NCI-H345 (cell line): ENCODE data around the gene VSIR.

ENCODE experiments used
- DNase-seq: peaks from one replicate; lab custom pipeline; 2025; lab: John Stamatoyannopoulos, UW

The VSIR gene

DNA sequence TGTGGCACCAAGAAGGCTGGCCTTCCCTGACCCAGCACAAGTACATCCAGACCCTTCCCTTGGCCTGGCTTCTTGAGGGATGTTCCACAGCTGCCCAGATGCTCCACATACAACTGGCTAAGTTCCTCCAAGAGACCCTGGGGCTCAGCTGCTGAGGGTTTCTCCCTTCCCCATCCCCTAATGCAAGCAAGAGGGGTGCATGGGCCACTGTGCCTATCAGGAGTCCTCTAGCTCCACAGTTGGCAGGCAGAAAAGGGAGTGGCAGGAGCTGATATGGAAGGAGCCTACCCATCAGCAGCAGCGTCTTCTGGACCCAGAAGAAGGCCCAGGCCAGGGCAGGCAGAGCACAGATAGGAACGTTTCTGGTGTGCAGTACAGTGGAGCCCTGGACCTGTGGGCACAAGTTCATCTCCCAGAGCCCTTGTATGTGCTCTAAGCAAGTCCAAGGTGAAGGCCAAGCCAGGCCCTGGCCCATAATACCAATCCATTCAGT is 26.2 kb downstream of the VSIR start:
- DNase-seq, result no peak

- DNase-seq, result no peak
Measured at GRCh38 chr10:71746344-71747037, 26.8 kb downstream of the VSIR start.

- no peak for DNase-seq
Measured at GRCh38 chr10:71745664-71746250, 27.6 kb downstream of the VSIR start.

- no peak for DNase-seq
Measured at GRCh38 chr10:71744897-71745663, 28.2 kb downstream of the VSIR start.

DNA sequence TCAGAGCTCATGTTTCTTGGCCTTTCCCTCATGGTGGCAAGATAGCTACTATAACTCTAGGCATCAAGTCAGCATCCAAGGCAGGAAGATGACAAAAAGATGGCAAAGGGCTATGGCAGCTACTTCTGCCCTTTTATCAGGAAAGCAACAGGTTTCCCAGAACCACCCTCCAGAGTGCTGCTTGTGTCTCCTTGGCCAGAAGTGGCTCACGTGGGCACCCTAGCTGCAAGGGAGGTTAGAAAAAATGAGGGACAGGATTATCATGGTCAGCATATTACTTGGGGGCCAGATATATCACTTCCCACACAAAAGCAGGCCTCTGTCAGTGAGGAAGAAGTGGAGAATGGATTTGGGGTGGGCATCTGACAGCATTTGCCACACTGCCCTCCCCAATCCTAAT is 29.5 kb downstream of the VSIR start:
- no peak for DNase-seq

GRCh38 chr10:71743089-71743838 is 30.1 kb downstream of the VSIR start:
- DNase-seq, result no peak

- DNase-seq, result no peak
Measured at GRCh38 chr10:71742301-71743088, 30.8 kb downstream of the VSIR start.

- no peak for DNase-seq
Measured at GRCh38 chr10:71741671-71742070, 31.6 kb downstream of the VSIR start.

DNA sequence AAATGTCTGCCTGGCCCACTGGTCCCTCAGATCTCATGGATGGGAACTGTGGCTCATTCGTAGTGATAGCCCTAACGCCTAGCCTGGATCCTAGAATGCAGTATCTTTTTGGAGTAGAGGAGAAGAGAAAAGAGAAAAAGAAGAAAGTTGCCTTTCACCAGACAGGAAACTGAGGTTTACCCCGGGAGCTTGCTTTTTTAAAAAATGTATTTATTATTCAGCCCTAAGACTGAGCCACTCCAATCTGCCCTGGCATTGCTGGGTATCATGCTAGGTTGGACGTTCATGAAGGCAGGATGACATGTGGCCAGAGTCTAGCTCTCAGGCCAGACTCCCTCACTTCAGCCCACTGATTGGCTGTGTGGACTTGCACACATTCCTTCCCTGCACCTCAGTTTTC is 32.3 kb downstream of the VSIR start:
- no peak for DNase-seq

GRCh38 chr10:71740069-71740653 is 33.2 kb downstream of the VSIR start:
- DNase-seq, result no peak

- no peak for DNase-seq
Measured at GRCh38 chr10:71739358-71739900, 33.9 kb downstream of the VSIR start.

DNA sequence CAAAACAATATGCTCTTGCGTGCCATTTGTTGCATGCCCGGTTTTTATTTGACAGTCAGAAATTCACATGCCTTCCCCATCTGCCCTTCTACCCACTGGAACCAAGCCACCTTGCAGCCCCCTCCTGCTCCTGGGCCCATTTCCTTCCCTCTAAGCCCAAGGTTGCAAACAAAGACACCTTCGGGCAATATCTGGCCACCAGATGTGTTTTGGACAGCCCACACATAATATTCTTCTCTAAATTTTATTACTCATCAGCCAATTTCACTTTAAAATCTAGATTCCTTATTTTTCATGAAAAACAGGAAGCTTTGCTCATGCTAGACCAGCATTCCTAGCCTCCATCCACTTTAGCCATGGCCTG is 35.5 kb downstream of the VSIR start:
- DNase-seq, result no peak

- peak; percentile 1 for DNase-seq
Measured at GRCh38 chr10:71737001-71737833, 36.1 kb downstream of the VSIR start.

- no peak for DNase-seq
Measured at GRCh38 chr10:71736570-71736952, 36.8 kb downstream of the VSIR start.

- no peak for DNase-seq
Measured at GRCh38 chr10:71735709-71736569, 37.4 kb downstream of the VSIR start.

DNA sequence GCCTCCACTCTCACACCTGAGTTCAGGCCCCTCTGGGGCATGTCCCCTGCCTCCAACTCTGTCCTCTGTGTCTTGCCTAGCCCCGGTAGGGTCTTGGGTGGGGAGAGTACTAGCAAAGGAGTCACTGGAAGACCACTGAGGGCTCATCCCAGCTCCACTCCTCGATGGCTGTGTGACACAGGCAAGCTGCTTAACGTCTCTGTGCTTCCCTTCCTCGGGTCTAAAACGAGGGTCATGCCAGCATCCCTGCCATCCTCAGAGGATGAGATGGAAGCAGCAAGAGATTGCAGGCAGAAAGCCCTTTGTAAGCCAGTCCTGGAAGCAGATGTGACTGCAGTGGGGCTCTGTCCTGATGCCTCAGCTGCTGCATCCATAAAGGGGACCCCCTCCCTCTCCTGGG is 38.5 kb downstream of the VSIR start:
- DNase-seq, result no peak

DNA sequence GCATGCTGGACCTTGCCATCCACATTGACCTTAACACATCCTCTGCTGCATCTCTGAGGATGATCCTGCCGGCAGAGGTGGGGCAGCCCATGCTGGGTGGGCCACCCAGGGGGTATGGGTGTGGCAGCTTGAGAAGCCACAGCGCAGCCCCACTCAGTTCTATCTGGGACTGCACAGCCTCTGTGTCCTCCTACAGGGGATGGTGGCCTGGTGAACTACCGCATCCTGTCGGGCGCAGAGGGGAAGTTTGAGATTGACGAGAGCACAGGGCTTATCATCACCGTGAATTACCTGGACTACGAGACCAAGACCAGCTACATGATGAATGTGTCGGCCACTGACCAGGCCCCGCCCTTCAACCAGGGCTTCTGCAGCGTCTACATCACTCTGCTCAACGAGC is 41.5 kb downstream of the VSIR start:
- DNase-seq, result no peak

GRCh38 chr10:71729161-71729636 is 44.1 kb downstream of the VSIR start:
- DNase-seq, result peak; percentile 2
